Anterior cingulate cortex (tissue), 58 donors: ENCODE measurements around the gene PHF11.
"Not testable (repeated sequence)": the region's sequence is repeated elsewhere in the genome, so short reads cannot be mapped to it uniquely, and the experiment has no call there.

Experiments
- DNase-seq, 58 donors: peaks; one replicate each; lab custom pipeline; 2025; lab: John Stamatoyannopoulos, UW

Gene PHF11

GRCh38 chr13:49496837-49497236, 1.1 kb downstream of the PHF11 start:
- not testable (repeated sequence) for DNase-seq

- peak in 1 of 58 donors; percentile 2 for DNase-seq
Measured at GRCh38 chr13:49497272-49497671, 1.5 kb downstream of the PHF11 start.

- DNase-seq: no peak
Measured at GRCh38 chr13:49498206-49498605, 2.5 kb downstream of the PHF11 start.

GRCh38 chr13:49499889-49500660, 4.3 kb downstream of the PHF11 start:
- no peak for DNase-seq

GRCh38 chr13:49502954-49503353, 7.2 kb downstream of the PHF11 start:
- DNase-seq: no peak

- DNase-seq: no peak
Measured at GRCh38 chr13:49503951-49504350, 8.2 kb downstream of the PHF11 start.

GRCh38 chr13:49512578-49512977, 16.8 kb downstream of the PHF11 start:
- no peak for DNase-seq

- peak in 1 of 58 donors; percentile 20 for DNase-seq
Measured at GRCh38 chr13:49516467-49516866, 20.7 kb downstream of the PHF11 start.

- peak in 19 of 58 donors; percentile 2 to 38 (median 11) for DNase-seq
Measured at GRCh38 chr13:49517461-49517860, 21.7 kb downstream of the PHF11 start.

GRCh38 chr13:49521224-49521623, 25.5 kb downstream of the PHF11 start:
- no peak for DNase-seq

GRCh38 chr13:49524740-49525501, 29.2 kb downstream of the PHF11 start:
- no peak for DNase-seq

- peak in 12 of 58 donors; percentile 4 to 48 (median 10) for DNase-seq
Measured at GRCh38 chr13:49527123-49527522, 31.4 kb downstream of the PHF11 start.

GRCh38 chr13:49528161-49528560, 32.4 kb downstream of the PHF11 start:
- DNase-seq: no peak

- DNase-seq: peak in 7 of 58 donors; percentile 1 to 38 (median 8)
Measured at GRCh38 chr13:49530457-49530856, 34.7 kb downstream of the PHF11 start.

GRCh38 chr13:49532593-49532992, 36.8 kb downstream of the PHF11 start:
- DNase-seq: no peak

GRCh38 chr13:49533011-49533410, 37.3 kb downstream of the PHF11 start:
- DNase-seq: no peak

GRCh38 chr13:49533591-49534269, 38.0 kb downstream of the PHF11 start:
- no peak for DNase-seq

GRCh38 chr13:49536144-49536873, 40.6 kb downstream of the PHF11 start:
- DNase-seq: peak in 2 of 58 donors; percentile 8 to 24

GRCh38 chr13:49538404-49538803, 42.7 kb downstream of the PHF11 start:
- no peak for DNase-seq

GRCh38 chr13:49539313-49539712, 43.6 kb downstream of the PHF11 start:
- no peak for DNase-seq
